Inflammatory macrophage (primary cell): ENCODE results near the gene NBAS.
"Not testable (repeated sequence)": the region's sequence is repeated elsewhere in the genome, so short reads cannot be mapped to it uniquely, and the experiment has no call there.

Experiments used
- DNase-seq, 2 donors: peaks; one replicate each; pipeline ENCODE4 v3.0.0-alpha.2; 2020 to 2022

Gene NBAS

DNA sequence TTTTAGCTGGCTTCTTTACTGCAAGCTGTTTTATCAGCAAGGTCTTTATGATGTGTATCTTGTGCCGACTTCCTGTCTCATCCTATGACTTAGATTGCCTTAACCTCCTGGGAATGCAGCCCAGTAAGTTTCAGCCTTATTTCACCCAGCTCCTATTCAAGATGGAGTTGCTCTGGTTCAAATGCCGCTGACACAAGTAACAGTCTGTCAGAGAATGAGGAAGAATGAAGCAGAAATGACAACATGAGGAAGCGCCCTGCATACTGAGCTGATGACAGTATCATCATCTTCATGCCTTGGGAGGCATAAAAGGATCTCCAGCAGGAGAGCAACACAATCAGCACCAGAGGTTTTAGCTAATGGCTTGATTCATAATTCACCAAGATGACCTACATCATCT lies 309.4 kb downstream of the NBAS start:
- peak in 1 of 2 donors; percentile 1 for DNase-seq

- not testable (repeated sequence) for DNase-seq
Measured at GRCh38 chr2:15250946-15251345, 310.2 kb downstream of the NBAS start.

GRCh38 chr2:15246870-15247269 lies 314.3 kb downstream of the NBAS start:
- DNase-seq: no peak

- no peak for DNase-seq
Measured at GRCh38 chr2:15243762-15244161, 317.4 kb downstream of the NBAS start.

- peak in 1 of 2 donors; percentile 1 for DNase-seq
Measured at GRCh38 chr2:15242936-15243461, 318.1 kb downstream of the NBAS start.

GRCh38 chr2:15241929-15242328 lies 319.2 kb downstream of the NBAS start:
- no peak for DNase-seq

DNA sequence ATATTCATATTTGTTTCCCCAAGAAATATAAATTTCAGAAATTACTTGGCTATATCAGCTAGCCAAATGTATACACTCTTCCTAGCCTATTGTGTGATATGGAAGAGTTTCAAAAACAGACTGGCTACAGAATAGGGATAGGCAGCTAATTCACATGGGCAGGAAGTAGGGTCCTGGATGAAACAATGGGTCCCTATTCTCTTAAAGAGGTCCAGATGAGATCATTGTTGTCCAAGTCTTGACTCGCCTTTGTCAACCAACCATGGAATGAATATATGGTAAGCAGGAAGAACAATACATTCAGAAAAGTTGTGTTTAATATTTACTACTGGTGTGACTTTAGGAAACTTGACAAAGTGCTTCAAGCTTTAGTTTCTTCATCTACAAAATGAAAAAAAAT lies 319.9 kb downstream of the NBAS start:
- DNase-seq: no peak

DNA sequence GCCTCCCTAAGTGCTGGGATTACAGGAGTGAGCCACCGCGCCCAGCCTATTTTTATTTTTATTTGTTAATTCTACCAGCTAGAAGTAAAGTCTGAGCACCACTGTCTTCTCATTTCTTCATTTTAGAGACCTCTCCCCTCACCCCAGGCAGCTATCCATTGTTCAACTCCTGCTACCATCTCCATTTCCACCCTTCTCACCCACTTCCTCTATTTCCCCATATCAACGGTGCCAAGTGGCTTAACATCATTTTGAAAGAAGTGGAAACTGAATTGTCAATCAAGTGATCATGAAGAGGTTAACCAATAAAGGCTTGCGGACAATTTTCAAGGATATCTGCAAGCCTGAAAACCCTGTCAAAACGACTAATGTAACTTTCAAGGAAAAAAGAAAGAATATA lies 323.1 kb downstream of the NBAS start:
- DNase-seq: no peak

DNA sequence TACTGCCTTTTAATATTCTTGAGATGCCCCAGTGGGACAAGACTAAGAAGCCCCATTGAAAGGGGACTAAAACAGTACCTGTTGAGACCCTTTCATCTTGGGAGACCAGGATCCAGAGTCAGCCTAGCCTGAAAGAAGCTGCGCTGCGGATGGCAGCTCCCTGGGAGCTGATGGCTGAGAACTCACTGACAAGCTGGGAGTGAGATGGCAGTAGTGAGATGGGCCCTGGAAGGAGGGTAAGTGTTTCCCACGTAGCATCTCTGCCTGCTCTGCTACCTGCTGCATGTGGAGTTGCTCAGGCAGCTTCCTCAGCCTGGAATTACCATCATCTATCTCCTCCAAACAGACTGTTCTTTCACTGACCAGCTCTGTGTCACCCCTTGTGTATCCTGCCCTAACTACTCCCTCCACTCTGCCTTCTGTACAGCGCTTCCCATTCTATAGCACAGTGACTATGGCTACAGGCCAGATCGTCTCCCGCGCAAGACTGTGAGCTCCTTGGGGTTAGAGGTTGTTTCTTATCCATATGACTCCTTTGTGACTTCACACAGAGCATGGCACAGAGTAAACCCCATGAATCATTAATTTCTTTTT lies 330.4 kb downstream of the NBAS start:
- DNase-seq: no peak

- peak; percentile 12 to 13 for DNase-seq
Measured at GRCh38 chr2:15226661-15227060, 334.5 kb downstream of the NBAS start.

DNA sequence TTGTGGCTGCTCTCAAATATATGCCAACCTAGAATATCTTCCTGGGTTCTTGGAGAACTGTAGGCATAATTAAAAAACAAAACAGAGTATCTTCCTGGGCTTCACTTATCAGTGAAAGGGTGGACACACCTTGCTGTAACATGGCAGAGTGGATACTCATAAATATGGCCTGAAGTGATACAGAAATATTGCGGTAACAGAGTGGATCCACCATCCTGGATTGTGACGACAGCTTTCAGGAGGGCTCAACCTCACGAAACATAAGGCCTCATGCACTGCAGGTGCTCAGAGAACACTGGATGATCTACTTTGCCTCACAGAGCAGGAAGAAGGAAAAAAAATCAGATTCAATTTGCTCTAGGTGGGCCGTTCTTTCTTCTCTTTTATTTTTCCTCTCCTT lies 336.0 kb downstream of the NBAS start:
- no peak for DNase-seq

DNA sequence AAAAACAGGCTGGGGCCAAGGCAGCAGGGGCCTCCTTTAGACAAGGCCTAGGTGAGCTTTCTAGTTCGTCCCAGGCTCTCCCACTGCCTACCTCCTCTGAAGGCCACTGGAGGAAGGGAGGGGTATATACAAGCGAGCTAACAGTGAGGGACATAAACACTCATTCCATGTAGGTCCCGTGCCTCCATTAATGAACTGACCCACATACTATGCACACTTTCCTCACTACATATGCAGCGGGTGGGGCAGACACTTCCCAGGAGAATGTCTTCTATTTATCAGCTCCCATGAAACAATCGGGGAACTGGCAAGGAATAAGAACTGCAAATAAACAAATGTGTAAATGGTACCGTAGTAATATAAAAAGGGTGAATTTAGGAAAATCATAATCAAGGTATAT lies 336.5 kb downstream of the NBAS start:
- DNase-seq: no peak

DNA sequence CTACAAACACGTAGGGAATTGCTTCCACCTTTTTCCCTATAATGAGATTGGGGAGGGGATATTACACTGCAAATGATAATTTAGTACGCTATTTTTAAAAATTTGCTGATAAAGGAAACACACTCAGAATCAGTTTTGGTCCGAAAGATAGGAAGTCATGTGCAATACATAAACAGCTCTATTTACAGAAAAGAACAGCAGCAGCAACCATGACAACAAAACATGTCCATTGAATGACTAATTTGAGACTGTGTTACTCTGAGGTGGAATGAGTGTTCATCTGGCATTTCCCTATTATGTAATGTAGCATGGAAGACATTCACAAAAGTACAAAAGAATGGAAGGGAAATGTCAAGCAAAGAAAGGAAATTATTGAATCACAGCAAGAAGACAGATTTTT lies 337.2 kb downstream of the NBAS start:
- peak; percentile 21 to 59 for DNase-seq

- no peak for DNase-seq
Measured at GRCh38 chr2:15222856-15223255, 338.3 kb downstream of the NBAS start.

GRCh38 chr2:15220603-15221002 lies 340.5 kb downstream of the NBAS start:
- DNase-seq: no peak

GRCh38 chr2:15218423-15219086 lies 342.6 kb downstream of the NBAS start:
- DNase-seq: no peak

GRCh38 chr2:15212249-15212648 lies 348.9 kb downstream of the NBAS start:
- no peak for DNase-seq

- not testable (repeated sequence) for DNase-seq
Measured at GRCh38 chr2:15210542-15210941, 350.6 kb downstream of the NBAS start.

- DNase-seq: no peak
Measured at GRCh38 chr2:15206419-15206818, 354.7 kb downstream of the NBAS start.

DNA sequence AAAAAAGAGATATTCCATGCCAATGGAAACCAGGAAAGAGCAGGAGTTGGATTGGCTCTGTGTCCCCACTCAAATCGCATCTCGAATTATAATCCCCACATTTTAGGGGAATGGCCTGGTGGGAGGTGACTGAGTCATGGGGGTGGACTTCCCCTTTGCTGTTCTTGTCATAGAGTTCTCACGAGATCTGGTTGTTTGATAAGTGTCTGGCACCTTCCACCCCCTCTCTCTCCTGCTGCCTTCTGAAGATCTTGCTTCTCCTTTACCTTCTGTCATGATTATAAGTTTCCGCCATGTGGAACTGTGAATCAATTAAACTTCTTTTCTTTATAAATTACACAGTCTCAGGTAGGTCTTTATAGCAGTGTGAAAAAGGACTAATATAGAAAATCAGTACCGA lies 355.6 kb downstream of the NBAS start:
- no peak for DNase-seq

GRCh38 chr2:15201009-15201408 lies 360.1 kb downstream of the NBAS start:
- DNase-seq: no peak

DNA sequence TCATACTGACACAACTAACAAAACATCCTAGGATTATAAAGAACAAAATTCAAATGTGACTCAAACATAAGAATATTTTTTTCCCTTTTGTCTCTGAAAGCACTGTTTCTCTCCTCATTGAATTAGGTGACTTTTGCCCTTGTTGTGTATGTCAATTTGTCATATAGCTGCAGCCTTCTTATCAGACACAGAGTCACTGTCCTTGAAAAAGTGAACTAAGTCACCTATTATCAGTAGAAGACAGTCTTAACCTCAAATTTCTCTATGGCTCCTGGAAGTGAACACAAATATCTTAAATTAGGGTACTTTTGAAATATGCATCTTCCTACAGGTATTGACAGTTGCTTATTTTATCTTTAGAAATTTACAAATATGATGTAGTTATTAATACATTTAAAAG lies 360.6 kb downstream of the NBAS start:
- DNase-seq: no peak

DNA sequence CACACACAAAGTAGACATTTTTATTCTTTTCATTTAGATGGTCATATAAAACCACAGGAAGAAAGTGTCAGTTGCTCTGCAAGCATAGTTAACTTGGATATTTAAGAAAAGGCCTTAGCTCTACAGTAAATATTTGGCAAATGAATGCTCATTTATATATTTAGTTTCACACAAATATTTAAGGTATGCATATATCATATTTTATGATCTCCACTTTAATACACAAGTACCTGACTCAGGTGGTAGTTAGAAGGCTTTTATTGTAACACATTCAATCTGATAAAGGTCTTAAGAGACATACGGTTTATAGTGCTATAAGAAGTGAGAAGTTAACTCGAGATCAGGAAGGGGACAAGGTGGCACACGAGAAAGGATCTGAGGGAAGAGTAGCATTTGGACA lies 363.1 kb downstream of the NBAS start:
- DNase-seq: no peak

DNA sequence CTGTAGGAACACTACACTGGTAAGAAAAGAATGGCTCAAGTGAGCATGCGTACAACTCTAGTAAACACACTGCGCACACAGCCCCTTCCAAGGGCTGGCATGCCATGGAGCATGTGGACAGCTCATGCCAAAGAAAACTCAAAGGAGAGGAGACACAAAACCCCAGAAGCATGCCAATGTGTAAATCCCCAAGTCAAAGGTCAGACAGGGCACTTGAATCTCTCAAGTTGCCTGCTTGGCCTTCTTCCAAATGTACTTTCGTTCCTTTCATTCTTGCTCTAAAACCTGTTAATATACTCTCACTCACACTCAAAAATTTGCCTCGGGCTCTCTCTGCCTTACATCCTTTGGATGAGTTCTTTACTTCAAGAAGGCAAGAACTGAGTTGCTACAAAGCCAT lies 365.3 kb downstream of the NBAS start:
- DNase-seq: no peak

- DNase-seq: no peak
Measured at GRCh38 chr2:15191789-15192188, 369.3 kb downstream of the NBAS start.
